GM12878 (cell line): ENCODE measurements around the gene POLR1G. TPM values are rescaled to one million over a fixed set of nuclear protein-coding genes. Genes with fewer than 3 reads are reported as not detected.

Experiments used
- ATF7 ChIP-seq: fragments of 450-650 bp; IDR thresholded peaks from 2 replicates; pipeline ENCODE4 v1.6.1; 2016; ENCODE audit warnings: low read depth, mild to moderate bottlenecking
- BACH1 ChIP-seq: fragments of 450-650 bp; IDR thresholded peaks from 2 replicates; pipeline ENCODE4 v1.6.1; 2017; ENCODE audit warnings: mild to moderate bottlenecking, borderline replicate concordance
- CHD1 ChIP-seq: IDR thresholded peaks from 2 replicates; pipeline ENCODE4 v1.6.1; 2012; ENCODE audit warnings: low read depth, low read length, improper control_type of control experiment
- DPF2 ChIP-seq: fragments of 450-650 bp; IDR thresholded peaks from 2 replicates; pipeline ENCODE4 v1.6.1; 2017; ENCODE audit warnings: mild to moderate bottlenecking
- EGR1 ChIP-seq, 2 experiments: IDR thresholded peaks; 1 replicate in 1 of 2; 2 replicates in 1 of 2; pipeline ENCODE4 v1.6.1; 2011 to 2012; ENCODE audit warnings: low read depth in 2 of 2, low read length in 2 of 2, borderline replicate concordance in 1 of 2, mild to moderate bottlenecking in 1 of 2, moderate library complexity in 1 of 2
- EZH2 ChIP-seq: IDR thresholded peaks from 2 replicates; pipeline ENCODE4 v1.6.1; 2012; ENCODE audit warnings: low read depth, mild to moderate bottlenecking, control low read depth, inconsistent platforms, low read length, borderline replicate concordance; ENCODE audit not compliant: control insufficient read depth
- FOXK2 ChIP-seq: fragments of 450-650 bp; IDR thresholded peaks from 2 replicates; pipeline ENCODE4 v1.6.1; 2017; ENCODE audit warnings: mild to moderate bottlenecking, moderate library complexity
- IKZF2 ChIP-seq, 2 experiments: fragments of 450-650 bp; IDR thresholded peaks; 2 replicates each; pipeline ENCODE4 v1.6.1; 2017; ENCODE audit warnings: mild to moderate bottlenecking in 2 of 2, moderate library complexity in 2 of 2
- JUND ChIP-seq: IDR thresholded peaks from 2 replicates; pipeline ENCODE4 v1.6.1; 2012; ENCODE audit warnings: low read depth, mild to moderate bottlenecking, low read length, improper control_type of control experiment, moderate library complexity
- LARP7 ChIP-seq: fragments of 450-650 bp; IDR thresholded peaks from 2 replicates; pipeline ENCODE4 v1.6.1; 2017; ENCODE audit warnings: mild to moderate bottlenecking
- MEF2A ChIP-seq: IDR thresholded peaks from 2 replicates; pipeline ENCODE4 v1.6.1; 2011; ENCODE audit warnings: low read depth, mild to moderate bottlenecking, low read length, moderate library complexity; ENCODE audit not compliant: insufficient read depth
- MTA2 ChIP-seq: fragments of 450-650 bp; IDR thresholded peaks from 2 replicates; pipeline ENCODE4 v1.6.1; 2016; ENCODE audit warnings: low read depth, mild to moderate bottlenecking, moderate library complexity
- MTA3 ChIP-seq: IDR thresholded peaks from 2 replicates; pipeline ENCODE4 v1.6.1; 2012; ENCODE audit warnings: low read length, inconsistent platforms, borderline replicate concordance
- NR2F1 ChIP-seq: fragments of 450-650 bp; conservative IDR thresholded peaks from 2 replicates; pipeline ENCODE4 v1.6.1; 2017; ENCODE audit warnings: mild to moderate bottlenecking
- POLR2A ChIP-seq: IDR thresholded peaks from 2 replicates; pipeline ENCODE4 v1.6.1; 2011; ENCODE audit warnings: low read depth, mild to moderate bottlenecking, low read length
- POLR2AphosphoS5 ChIP-seq: IDR thresholded peaks from 2 replicates; pipeline ENCODE4 v1.6.1; 2011; ENCODE audit warnings: mild to moderate bottlenecking, low read length, inconsistent platforms
- SMARCA5 ChIP-seq: fragments of 450-650 bp; IDR thresholded peaks from 2 replicates; pipeline ENCODE4 v1.6.1; 2017; ENCODE audit warnings: mild to moderate bottlenecking
- SUPT20H ChIP-seq: IDR thresholded peaks from 2 replicates; pipeline ENCODE4 v1.6.1; 2011; ENCODE audit warnings: low read depth, mild to moderate bottlenecking, low read length, moderate library complexity, borderline replicate concordance; ENCODE audit not compliant: control insufficient read depth
- TARDBP ChIP-seq: IDR thresholded peaks from 2 replicates; pipeline ENCODE4 v1.6.1; 2016; ENCODE audit warnings: borderline replicate concordance
- TBL1XR1 ChIP-seq: IDR thresholded peaks from 2 replicates; pipeline ENCODE4 v1.6.1; 2012; ENCODE audit warnings: low read depth, low read length, improper control_type of control experiment
- TCF3 ChIP-seq: IDR thresholded peaks from 2 replicates; pipeline ENCODE4 v1.6.1; 2012; ENCODE audit warnings: low read depth, mild to moderate bottlenecking, low read length, borderline replicate concordance; ENCODE audit not compliant: insufficient read depth
- ZNF274 ChIP-seq: IDR thresholded peaks from one replicate; pipeline ENCODE4 v1.8.0; 2011; ENCODE audit not compliant: insufficient read length, insufficient read depth
- ZZZ3 ChIP-seq: IDR thresholded peaks from 2 replicates; pipeline ENCODE4 v1.6.1; 2011; ENCODE audit warnings: low read depth; ENCODE audit not compliant: control insufficient read depth, insufficient read length
- polyA plus RNA-seq, 11 experiments: library from polyadenylated mRNA; depleted of rRNA in 4 of 11; unstranded in 6 of 11; stranded (reverse) in 5 of 11; fragments of >200 nt; fragmentation: Nextera tagmentation in 4 of 11; fragmentation: Illumina TruSeq in 1 of 11; extraction: Ambion mirVana in 4 of 11; extraction: Trizol in 1 of 11; gene quantifications; 1 replicate in 1 of 11; 2 replicates in 10 of 11; pipeline versions ENCODE4 v1.2.1 to v1.2.3, GENCODE V29; 2011 to 2016; ENCODE audit warnings: inconsistent platforms in 2 of 11, missing spikeins in 2 of 11, low read depth in 1 of 11
- total RNA-seq, 4 experiments: library from RNA; depleted of rRNA in 3 of 4; stranded (reverse); fragments of >200 nt in 3 of 4; fragmentation: Illumina TruSeq in 1 of 4; extraction: Trizol in 1 of 4; gene quantifications; 2 replicates each; pipeline versions ENCODE4 v1.2.1 to v1.2.3, GENCODE V29; 2013 to 2021
- TF ChIP-seq, protein P1 (sequence below): IDR thresholded peaks from 2 replicates; pipeline ENCODE4 v1.6.1; 2012; ENCODE audit warnings: low read depth, low read length, improper control_type of control experiment
- TF ChIP-seq, protein P2 (sequence below): fragments of 450-650 bp; IDR thresholded peaks from 2 replicates; pipeline ENCODE4 v1.6.1; 2017; ENCODE audit warnings: mild to moderate bottlenecking, moderate library complexity
- TF ChIP-seq, protein P3 (sequence below): IDR thresholded peaks from 2 replicates; pipeline ENCODE4 v1.6.1; 2012; ENCODE audit warnings: mild to moderate bottlenecking, low read depth, low read length

The POLR1G gene
- total and polyA plus RNA-seq, 10 of the 15 experiments (the other 5 are each of a cell fraction or from before 2014, with no cell fraction given), result 2.0 to 30.9 (median 20.5) TPM

DNA sequence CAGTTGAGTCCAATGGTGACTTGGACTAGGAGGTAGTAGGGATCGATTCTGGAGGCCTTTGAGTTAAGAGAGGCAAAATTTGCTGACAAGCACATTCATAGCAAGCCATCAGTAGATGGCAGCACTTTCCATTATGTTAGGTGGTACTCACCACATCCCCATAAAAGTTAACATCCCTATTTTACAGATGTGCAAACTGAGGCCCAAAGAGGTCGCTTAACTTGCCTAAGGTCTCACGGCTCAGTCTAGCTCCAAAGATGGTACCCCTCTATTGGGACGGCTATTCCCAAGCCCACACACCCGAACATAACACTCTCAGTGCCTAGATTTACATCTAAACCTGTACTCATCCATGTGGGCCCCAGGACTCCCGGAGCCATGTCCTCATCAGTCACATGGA lies 39.9 kb downstream of the POLR1G start (continued):
- TF ChIP-seq ZZZ3, result no peak
- TF ChIP-seq LARP7, result 0 out of 2 replicates have a peak, but pooled peaks have one; percentile 24
- TF ChIP-seq MEF2A, result no peak
- TF ChIP-seq IKZF2 (IDR thresholded peaks at IDR 0.05), result no peak
- TF ChIP-seq ZNF274, result no peak
- TF ChIP-seq ATF7, result no peak
- TF ChIP-seq SUPT20H, result no peak
- TF ChIP-seq, protein P1, sequence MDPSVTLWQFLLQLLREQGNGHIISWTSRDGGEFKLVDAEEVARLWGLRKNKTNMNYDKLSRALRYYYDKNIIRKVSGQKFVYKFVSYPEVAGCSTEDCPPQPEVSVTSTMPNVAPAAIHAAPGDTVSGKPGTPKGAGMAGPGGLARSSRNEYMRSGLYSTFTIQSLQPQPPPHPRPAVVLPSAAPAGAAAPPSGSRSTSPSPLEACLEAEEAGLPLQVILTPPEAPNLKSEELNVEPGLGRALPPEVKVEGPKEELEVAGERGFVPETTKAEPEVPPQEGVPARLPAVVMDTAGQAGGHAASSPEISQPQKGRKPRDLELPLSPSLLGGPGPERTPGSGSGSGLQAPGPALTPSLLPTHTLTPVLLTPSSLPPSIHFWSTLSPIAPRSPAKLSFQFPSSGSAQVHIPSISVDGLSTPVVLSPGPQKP, result no peak
- TF ChIP-seq, protein P2, sequence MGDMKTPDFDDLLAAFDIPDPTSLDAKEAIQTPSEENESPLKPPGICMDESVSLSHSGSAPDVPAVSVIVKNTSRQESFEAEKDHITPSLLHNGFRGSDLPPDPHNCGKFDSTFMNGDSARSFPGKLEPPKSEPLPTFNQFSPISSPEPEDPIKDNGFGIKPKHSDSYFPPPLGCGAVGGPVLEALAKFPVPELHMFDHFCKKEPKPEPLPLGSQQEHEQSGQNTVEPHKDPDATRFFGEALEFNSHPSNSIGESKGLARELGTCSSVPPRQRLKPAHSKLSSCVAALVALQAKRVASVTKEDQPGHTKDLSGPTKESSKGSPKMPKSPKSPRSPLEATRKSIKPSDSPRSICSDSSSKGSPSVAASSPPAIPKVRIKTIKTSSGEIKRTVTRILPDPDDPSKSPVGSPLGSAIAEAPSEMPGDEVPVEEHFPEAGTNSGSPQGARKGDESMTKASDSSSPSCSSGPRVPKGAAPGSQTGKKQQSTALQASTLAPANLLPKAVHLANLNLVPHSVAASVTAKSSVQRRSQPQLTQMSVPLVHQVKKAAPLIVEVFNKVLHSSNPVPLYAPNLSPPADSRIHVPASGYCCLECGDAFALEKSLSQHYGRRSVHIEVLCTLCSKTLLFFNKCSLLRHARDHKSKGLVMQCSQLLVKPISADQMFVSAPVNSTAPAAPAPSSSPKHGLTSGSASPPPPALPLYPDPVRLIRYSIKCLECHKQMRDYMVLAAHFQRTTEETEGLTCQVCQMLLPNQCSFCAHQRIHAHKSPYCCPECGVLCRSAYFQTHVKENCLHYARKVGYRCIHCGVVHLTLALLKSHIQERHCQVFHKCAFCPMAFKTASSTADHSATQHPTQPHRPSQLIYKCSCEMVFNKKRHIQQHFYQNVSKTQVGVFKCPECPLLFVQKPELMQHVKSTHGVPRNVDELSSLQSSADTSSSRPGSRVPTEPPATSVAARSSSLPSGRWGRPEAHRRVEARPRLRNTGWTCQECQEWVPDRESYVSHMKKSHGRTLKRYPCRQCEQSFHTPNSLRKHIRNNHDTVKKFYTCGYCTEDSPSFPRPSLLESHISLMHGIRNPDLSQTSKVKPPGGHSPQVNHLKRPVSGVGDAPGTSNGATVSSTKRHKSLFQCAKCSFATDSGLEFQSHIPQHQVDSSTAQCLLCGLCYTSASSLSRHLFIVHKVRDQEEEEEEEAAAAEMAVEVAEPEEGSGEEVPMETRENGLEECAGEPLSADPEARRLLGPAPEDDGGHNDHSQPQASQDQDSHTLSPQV, result no peak
- peak; percentile 97 for TF ChIP-seq SMARCA5
- no peak for TF ChIP-seq EZH2
- no peak for TF ChIP-seq JUND
- no peak for TF ChIP-seq TCF3
- no peak for TF ChIP-seq FOXK2
- no peak for TF ChIP-seq TARDBP
- TF ChIP-seq BACH1, result no peak
- no peak for TF ChIP-seq EGR1 (IDR thresholded peaks at IDR 0.05; ENCODE audit: borderline replicate concordance in 1 of 2, low read depth in 2 of 2, low read length in 2 of 2)
- TF ChIP-seq MTA2, result no peak
- TF ChIP-seq, protein P3, sequence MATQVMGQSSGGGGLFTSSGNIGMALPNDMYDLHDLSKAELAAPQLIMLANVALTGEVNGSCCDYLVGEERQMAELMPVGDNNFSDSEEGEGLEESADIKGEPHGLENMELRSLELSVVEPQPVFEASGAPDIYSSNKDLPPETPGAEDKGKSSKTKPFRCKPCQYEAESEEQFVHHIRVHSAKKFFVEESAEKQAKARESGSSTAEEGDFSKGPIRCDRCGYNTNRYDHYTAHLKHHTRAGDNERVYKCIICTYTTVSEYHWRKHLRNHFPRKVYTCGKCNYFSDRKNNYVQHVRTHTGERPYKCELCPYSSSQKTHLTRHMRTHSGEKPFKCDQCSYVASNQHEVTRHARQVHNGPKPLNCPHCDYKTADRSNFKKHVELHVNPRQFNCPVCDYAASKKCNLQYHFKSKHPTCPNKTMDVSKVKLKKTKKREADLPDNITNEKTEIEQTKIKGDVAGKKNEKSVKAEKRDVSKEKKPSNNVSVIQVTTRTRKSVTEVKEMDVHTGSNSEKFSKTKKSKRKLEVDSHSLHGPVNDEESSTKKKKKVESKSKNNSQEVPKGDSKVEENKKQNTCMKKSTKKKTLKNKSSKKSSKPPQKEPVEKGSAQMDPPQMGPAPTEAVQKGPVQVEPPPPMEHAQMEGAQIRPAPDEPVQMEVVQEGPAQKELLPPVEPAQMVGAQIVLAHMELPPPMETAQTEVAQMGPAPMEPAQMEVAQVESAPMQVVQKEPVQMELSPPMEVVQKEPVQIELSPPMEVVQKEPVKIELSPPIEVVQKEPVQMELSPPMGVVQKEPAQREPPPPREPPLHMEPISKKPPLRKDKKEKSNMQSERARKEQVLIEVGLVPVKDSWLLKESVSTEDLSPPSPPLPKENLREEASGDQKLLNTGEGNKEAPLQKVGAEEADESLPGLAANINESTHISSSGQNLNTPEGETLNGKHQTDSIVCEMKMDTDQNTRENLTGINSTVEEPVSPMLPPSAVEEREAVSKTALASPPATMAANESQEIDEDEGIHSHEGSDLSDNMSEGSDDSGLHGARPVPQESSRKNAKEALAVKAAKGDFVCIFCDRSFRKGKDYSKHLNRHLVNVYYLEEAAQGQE, result no peak
- no peak for TF ChIP-seq POLR2AphosphoS5
- TF ChIP-seq POLR2A, result no peak
- TF ChIP-seq DPF2, result no peak
- TF ChIP-seq NR2F1, result no peak
- TF ChIP-seq MTA3, result no peak
- TF ChIP-seq CHD1, result no peak
- TF ChIP-seq TBL1XR1, result no peak
